T-cell (primary cell): Measurements from ENCODE around the gene PCBD1. TPM values are rescaled to one million over a fixed set of nuclear protein-coding genes. Genes with fewer than 3 reads are reported as not detected.

Source experiments
- ATAC-seq, 4 experiments: fragments of 200-7000 bp in 3 of 4; fragments of 150-1000 bp in 1 of 4; cut with Tn5 transposase; replicated peaks in 1 of 4; 1 replicate in 3 of 4; 2 replicates in 1 of 4; pipeline ENCODE4 v1.10.0; 2021; ENCODE audit warnings: moderate library complexity in 3 of 4, mild to moderate bottlenecking in 2 of 4, moderate number of reproducible peaks in 1 of 4
- CTCF ChIA-PET, 2 donors: fragments of 300-600 bp; sonication (Branson Sonifier 250); formaldehyde crosslinking; loops; one replicate each; lab custom pipeline; 2022; ENCODE audit warnings: antibody characterized with exemption in 2 of 2; lab: Charles Lee
- POLR2A ChIA-PET, 2 donors: fragments of 300-600 bp; sonication (Branson Sonifier 250); formaldehyde crosslinking; loops; one replicate each; lab custom pipeline; 2022; ENCODE audit warnings: antibody characterized with exemption in 2 of 2; lab: Charles Lee
- DNase-seq, 35 experiments: peaks; one replicate each; pipeline versions ENCODE4 v3.0.0 to v3.0.0-alpha.2; 2013 to 2023
- H3K27ac ChIP-seq: one replicate; pipeline ENCODE4 v1.5.1; 2013; ENCODE audit warnings: low read length
- H3K27me3 ChIP-seq, 2 experiments: replicated peaks in 1 of 2; 1 replicate in 1 of 2; 2 replicates in 1 of 2; pipeline versions ENCODE4 v1.6.1 to v1.7.0; 2013; ENCODE audit warnings: low read length in 1 of 2, mixed read lengths in 1 of 2; ENCODE audit not compliant: control insufficient read depth in 2 of 2, insufficient read depth in 2 of 2; ENCODE audit errors: extremely low read depth in 1 of 2
- H3K36me3 ChIP-seq, 2 donors: 1 replicate in 1 of 2; 2 replicates in 1 of 2; pipeline versions ENCODE4 v1.6.1 to v1.7.0; 2013; ENCODE audit warnings: low read length in 1 of 2; ENCODE audit not compliant: control insufficient read depth in 2 of 2, insufficient read depth in 1 of 2; ENCODE audit errors: extremely low read depth in 1 of 2
- H3K4me1 ChIP-seq, 2 experiments: 1 replicate in 1 of 2; 2 replicates in 1 of 2; pipeline versions ENCODE4 v1.6.1 to v1.7.0; 2013; ENCODE audit warnings: low read length in 2 of 2, mixed read lengths in 1 of 2; ENCODE audit not compliant: insufficient read depth in 2 of 2, control insufficient read depth in 1 of 2; ENCODE audit errors: extremely low read depth in 1 of 2
- H3K4me3 ChIP-seq, 2 donors: 1 replicate in 1 of 2; 2 replicates in 1 of 2; pipeline versions ENCODE4 v1.5.1 to v1.7.0; 2013; ENCODE audit warnings: mild to moderate bottlenecking in 2 of 2, low read length in 1 of 2, moderate library complexity in 1 of 2; ENCODE audit not compliant: control insufficient read depth in 1 of 2; ENCODE audit errors: extremely low read depth in 1 of 2
- H3K9me3 ChIP-seq: 2 replicates; pipeline ENCODE4 v1.7.0; 2013
- H3K27ac Mint-ChIP-seq, 2 donors: one replicate each; pipeline ENCODE4 v1.8.0; 2020 to 2021; ENCODE audit warnings: mild to moderate bottlenecking in 2 of 2, mixed read lengths in 2 of 2
- H3K27me3 Mint-ChIP-seq, 2 donors: one replicate each; pipeline ENCODE4 v1.8.0; 2021 to 2022; ENCODE audit warnings: mixed read lengths in 2 of 2
- H3K36me3 Mint-ChIP-seq: one replicate; pipeline ENCODE4 v1.8.0; 2021; ENCODE audit warnings: mixed read lengths
- H3K4me1 Mint-ChIP-seq, 3 donors: one replicate each; pipeline ENCODE4 v1.8.0; 2020 to 2022; ENCODE audit warnings: mixed read lengths in 3 of 3, mild to moderate bottlenecking in 1 of 3
- H3K4me3 Mint-ChIP-seq, 3 donors: one replicate each; pipeline ENCODE4 v1.8.0; 2020 to 2022; ENCODE audit warnings: mild to moderate bottlenecking in 3 of 3, mixed read lengths in 3 of 3, moderate library complexity in 3 of 3
- H3K9me3 Mint-ChIP-seq, 3 donors: one replicate each; pipeline ENCODE4 v1.8.0; 2020 to 2022; ENCODE audit warnings: mixed read lengths in 3 of 3
- WGBS: methylation state at CpG from one replicate; pipeline ENCODE4 v1.1.5; 2013; ENCODE audit warnings: missing lambda C conversion rate; ENCODE audit not compliant: insufficient coverage; 5-methylcytosine and 5-hydroxymethylcytosine counted together
- total RNA-seq, 35 experiments: library from RNA in 6 of 35; stranded (reverse) in 6 of 35; fragments of 120-200 nt in 1 of 35; gene quantifications; one replicate each; pipeline versions ENCODE4 v1.2.1 to v1.2.4 and lab custom pipeline; 2013 to 2026

Gene PCBD1
- total RNA-seq, 5 donors from 2014 or later (not counting 1 experiment from before 2014, with no cell fraction given), result 6.5 to 10.0 (median 9.2) TPM

DNA sequence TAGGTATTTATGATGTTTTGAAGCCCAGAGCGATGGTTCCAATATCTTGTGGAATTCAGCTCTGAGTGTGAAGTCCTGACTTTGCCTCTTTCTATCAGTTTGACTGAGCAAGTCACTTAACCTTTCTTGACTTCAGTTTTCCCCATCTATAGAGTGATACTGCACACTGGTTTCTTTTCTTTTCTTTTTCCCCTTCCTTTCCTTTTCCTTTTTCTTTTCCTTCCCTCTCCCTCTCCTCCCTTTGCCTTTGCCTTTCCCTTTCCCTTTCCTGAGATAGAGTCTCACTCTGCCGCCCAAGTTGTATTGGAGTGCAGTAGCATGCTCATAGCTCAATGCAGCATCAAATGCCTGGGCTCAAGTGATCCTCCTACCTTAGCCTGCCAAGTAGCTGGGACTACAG lies 52.0 kb downstream of the PCBD1 start:
- ChIA-PET CTCF (no interaction called here), POLR2A (no interaction called here)
- DNase-seq, result no peak
- ATAC-seq, result no peak
- Histone ChIP-seq H3K9me3 (peaks cover 4% of the 10 kb centered on the region), H3K4me1 (peaks cover 0 to 4% of the 10 kb centered on the region in 2 experiments), H3K4me3 (no peak overlapping the region), H3K27ac (no peak overlapping the region), H3K27me3 (no peaks in the 10 kb centered on the region), H3K36me3 (peaks cover 4 to 10% of the 10 kb centered on the region in 2 donors)
- peaks cover 53% of the 10 kb centered on the region for H3K36me3 Mint-ChIP-seq
- no peak overlapping the region for H3K27ac Mint-ChIP-seq
- H3K27me3 Mint-ChIP-seq, result no peaks in the 10 kb centered on the region
- WGBS, result 100% methylated on average over 1 of the region's 2 CpGs
- H3K4me1 Mint-ChIP-seq, result peaks cover 27 to 32% (median 30%) of the 10 kb centered on the region in 3 donors
- peaks cover 0 to 6% (median 0%) of the 10 kb centered on the region in 3 donors for H3K9me3 Mint-ChIP-seq
- no peak overlapping the region for H3K4me3 Mint-ChIP-seq

DNA sequence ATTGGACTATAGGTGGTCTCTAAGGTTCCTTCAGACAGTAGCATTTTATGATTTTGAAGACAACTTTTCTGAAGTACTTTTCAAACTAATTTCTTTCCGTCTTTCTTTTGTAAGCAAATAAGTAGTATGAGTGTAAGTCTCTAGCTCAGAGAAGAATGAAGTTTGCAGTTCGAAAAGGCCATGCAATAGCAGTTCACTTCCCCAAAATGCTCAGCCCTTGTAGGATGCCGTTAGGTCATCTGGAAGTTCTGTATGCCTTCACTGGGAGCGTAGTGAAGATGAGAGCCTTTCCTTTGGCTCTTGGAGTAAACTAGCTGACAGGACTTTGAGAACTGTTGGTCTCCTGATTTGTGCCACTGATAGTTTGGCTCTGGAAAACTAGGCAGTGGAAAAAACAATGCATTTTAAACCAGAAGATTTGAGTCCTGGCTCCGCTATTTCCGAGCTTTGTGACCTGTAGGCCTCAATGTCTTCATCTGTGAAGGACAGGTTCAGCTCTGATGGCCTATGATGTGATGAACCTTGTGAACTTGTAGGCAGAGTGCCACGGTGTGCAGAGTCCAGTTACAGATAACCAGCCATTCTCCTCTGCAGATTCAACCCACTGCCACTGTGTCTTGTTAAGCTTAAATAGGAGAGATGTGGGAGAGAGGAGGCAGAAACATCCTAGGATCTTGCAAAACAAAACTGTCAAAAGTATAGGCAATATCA lies 53.8 kb downstream of the PCBD1 start:
- no peak overlapping the region for H3K27ac ChIP-seq
- ATAC-seq, result no peak
- Mint-ChIP-seq H3K9me3 (peaks cover 0 to 6% (median 0%) of the 10 kb centered on the region in 3 donors), H3K4me3 (no peak overlapping the region), H3K36me3 (peaks cover 54% of the 10 kb centered on the region), H3K27me3 (no peaks in the 10 kb centered on the region), H3K27ac (no peak overlapping the region), H3K4me1 (peaks cover 24 to 32% (median 26%) of the 10 kb centered on the region in 3 donors)
- POLR2A ChIA-PET, result no interaction called here
- CTCF ChIA-PET, result no interaction called here
- peaks cover 4% of the 10 kb centered on the region for H3K9me3 ChIP-seq
- no peaks in the 10 kb centered on the region for H3K27me3 ChIP-seq
- peaks cover 0 to 4% of the 10 kb centered on the region in 2 experiments for H3K4me1 ChIP-seq
- H3K4me3 ChIP-seq, result no peak overlapping the region
- 92% methylated on average over 5 of the region's 7 CpGs for WGBS
- H3K36me3 ChIP-seq, result peaks cover 4 to 14% of the 10 kb centered on the region in 2 donors
- no peak for DNase-seq

DNA sequence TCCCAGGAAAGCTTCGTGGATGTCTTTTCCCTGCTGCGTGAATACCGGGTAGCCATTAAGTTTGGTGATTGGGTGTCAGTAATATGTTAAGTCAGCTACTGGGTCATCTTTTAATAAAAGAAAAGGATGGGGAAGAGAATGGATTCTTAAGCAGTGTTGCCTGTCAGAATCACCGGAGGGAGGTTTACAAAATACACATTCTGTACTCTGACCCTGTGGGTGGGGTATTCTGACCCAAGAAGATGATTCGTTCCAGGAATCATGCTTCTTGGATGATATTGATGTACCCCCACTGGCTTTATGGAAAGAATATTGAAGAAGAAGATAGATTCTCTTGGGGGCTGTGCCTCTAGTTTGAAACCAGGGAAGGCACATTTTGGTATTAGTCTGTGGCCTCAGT lies 54.3 kb downstream of the PCBD1 start:
- H3K36me3 ChIP-seq, result peaks cover 4 to 18% of the 10 kb centered on the region in 2 donors
- peaks cover 24 to 32% (median 26%) of the 10 kb centered on the region in 3 donors for H3K4me1 Mint-ChIP-seq
- no peak overlapping the region for H3K27ac Mint-ChIP-seq
- H3K36me3 Mint-ChIP-seq, result peaks cover 60% of the 10 kb centered on the region
- DNase-seq (no peak), ATAC-seq (no peak)
- POLR2A ChIA-PET, result no interaction called here
- no peaks in the 10 kb centered on the region for H3K27me3 Mint-ChIP-seq
- no peak overlapping the region for H3K4me3 Mint-ChIP-seq
- no peak overlapping the region for H3K27ac ChIP-seq
- H3K4me1 ChIP-seq, result peaks cover 0 to 4% of the 10 kb centered on the region in 2 experiments
- H3K4me3 ChIP-seq, result no peak overlapping the region
- peaks cover 0 to 6% (median 0%) of the 10 kb centered on the region in 3 donors for H3K9me3 Mint-ChIP-seq
- no CpG with 5 or more reads among the region's 5 CpGs for WGBS
- no peaks in the 10 kb centered on the region for H3K27me3 ChIP-seq
- CTCF ChIA-PET, result no interaction called here
- H3K9me3 ChIP-seq, result peaks cover 4% of the 10 kb centered on the region

DNA sequence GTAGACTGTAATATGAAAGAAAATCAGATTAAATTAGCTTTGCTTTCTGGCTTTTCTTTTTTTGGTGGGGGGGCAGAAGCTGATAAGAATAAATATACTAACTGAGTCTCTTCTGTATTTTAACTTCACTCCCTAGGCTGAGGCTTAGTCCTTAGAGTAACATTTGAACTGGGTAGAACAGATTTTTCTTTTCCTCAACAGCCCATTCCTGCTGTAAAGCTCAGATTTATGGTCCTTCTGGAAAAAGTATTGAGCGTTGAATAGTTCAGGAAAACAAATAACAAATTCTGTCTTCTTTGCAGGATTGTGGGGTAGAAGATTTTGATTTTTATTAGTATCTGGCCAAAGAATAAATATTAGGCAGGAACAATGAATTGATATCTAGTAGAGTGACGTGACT lies 54.8 kb downstream of the PCBD1 start:
- no peak overlapping the region for H3K4me3 ChIP-seq
- ChIA-PET CTCF (no interaction called here), POLR2A (no interaction called here)
- peaks cover 64% of the 10 kb centered on the region for H3K36me3 Mint-ChIP-seq
- peaks cover 0 to 6% (median 0%) of the 10 kb centered on the region in 3 donors for H3K9me3 Mint-ChIP-seq
- no peak overlapping the region for H3K27ac Mint-ChIP-seq
- no peak overlapping the region for H3K27ac ChIP-seq
- H3K9me3 ChIP-seq, result peaks cover 4% of the 10 kb centered on the region
- peaks cover 4 to 21% of the 10 kb centered on the region in 2 donors for H3K36me3 ChIP-seq
- no peaks in the 10 kb centered on the region for H3K27me3 ChIP-seq
- H3K4me1 Mint-ChIP-seq, result peaks cover 24 to 32% (median 27%) of the 10 kb centered on the region in 3 donors
- ATAC-seq (no peak), DNase-seq (no peak)
- H3K4me1 ChIP-seq, result peaks cover 0 to 4% of the 10 kb centered on the region in 2 experiments
- WGBS, result no CpG with 5 or more reads among the region's 2 CpGs
- no peaks in the 10 kb centered on the region for H3K27me3 Mint-ChIP-seq
- H3K4me3 Mint-ChIP-seq, result no peak overlapping the region

Other genes with a start within 250 kb of the PCBD1 start
- under 1 TPM in 4 of 5 donors, not detected in 1; 0.09 to 0.13 (median 0.10) TPM for gene ADAMTS14, start 216.1 kb downstream of the PCBD1 start, total RNA-seq
- gene TBATA, start 103.2 kb downstream of the PCBD1 start, total RNA-seq, result not detected
- 10 to 100 TPM; 25.0 to 36.8 (median 27.9) TPM for gene SGPL1, start 72.6 kb downstream of the PCBD1 start, total RNA-seq